Stimulated activated naive CD8-positive, alpha-beta T cell treated with anti-CD3 and anti-CD28 coated beads, Interleukin-15, Interleukin-2, amounts not matched to agents 100 ng/mL and 50 ng/mL, for 24 hours (primary cell): ENCODE data around the gene RPL26.
"Not testable (repeated sequence)": the region's sequence is repeated elsewhere in the genome, so short reads cannot be mapped to it uniquely, and the experiment has no call there.

Source experiments
- H3K27ac Mint-ChIP-seq: one replicate; pipeline ENCODE4 v1.8.0; 2021; ENCODE audit warnings: mild to moderate bottlenecking, mixed read lengths
- H3K27me3 Mint-ChIP-seq: one replicate; pipeline ENCODE4 v1.8.0; 2021; ENCODE audit warnings: mixed read lengths
- H3K36me3 Mint-ChIP-seq: one replicate; pipeline ENCODE4 v1.8.0; 2021; ENCODE audit warnings: low read depth, mixed read lengths
- H3K4me1 Mint-ChIP-seq: one replicate; pipeline ENCODE4 v1.8.0; 2021; ENCODE audit warnings: low read depth, mixed read lengths
- H3K4me3 Mint-ChIP-seq: one replicate; pipeline ENCODE4 v1.8.0; 2021; ENCODE audit warnings: mild to moderate bottlenecking, mixed read lengths
- H3K9me3 Mint-ChIP-seq: one replicate; pipeline ENCODE4 v1.8.0; 2021; ENCODE audit warnings: mixed read lengths

Gene RPL26

DNA sequence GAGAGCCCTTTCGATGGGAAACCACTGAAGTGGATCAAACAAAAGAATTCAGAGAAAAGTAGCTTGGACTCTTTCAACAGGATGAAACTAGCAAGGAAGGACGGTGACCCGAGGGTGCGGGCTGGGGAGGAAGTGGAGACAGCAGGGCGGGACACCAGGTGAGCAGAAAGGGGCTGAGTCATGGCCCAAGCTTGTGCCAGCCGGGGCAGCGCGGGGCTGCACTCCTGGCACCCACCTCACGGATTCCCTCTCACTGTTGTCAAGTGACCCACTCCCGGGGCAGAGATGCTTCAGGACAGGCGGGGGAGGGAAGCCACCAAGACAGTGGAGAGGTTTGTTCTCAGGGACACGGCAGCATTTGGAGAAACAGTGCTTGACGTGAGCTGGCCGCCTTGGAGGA lies 25.4 kb upstream of the RPL26 start:
- Mint-ChIP-seq H3K9me3 (no peaks in the 10 kb centered on the region), H3K27me3 (peaks cover 10% of the 10 kb centered on the region), H3K4me1 (peaks cover 12% of the 10 kb centered on the region), H3K4me3 (no peak overlapping the region), H3K36me3 (no peaks in the 10 kb centered on the region), H3K27ac (no peak overlapping the region)

DNA sequence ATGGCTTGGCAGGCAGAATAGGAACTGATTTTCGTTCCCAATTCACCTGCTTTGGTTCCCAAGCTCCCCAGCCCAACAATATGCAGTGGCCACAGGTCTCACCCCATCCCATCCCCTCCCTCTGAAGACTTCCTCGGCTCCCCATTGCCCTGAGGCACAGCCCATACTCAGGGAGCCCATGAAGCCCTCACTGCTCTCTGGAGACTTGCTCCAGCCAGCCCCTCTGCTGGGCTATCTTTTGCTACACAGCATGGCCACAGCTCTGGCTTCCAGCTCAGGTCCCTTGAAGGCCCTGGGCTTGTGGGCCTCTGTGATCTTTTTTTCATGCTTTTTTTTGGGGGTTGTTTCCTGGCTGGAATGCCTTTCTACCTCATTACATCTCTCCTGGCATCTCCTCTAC lies 23.2 kb upstream of the RPL26 start:
- no peak overlapping the region for H3K4me3 Mint-ChIP-seq
- H3K27ac Mint-ChIP-seq = no peak overlapping the region
- H3K36me3 Mint-ChIP-seq = no peaks in the 10 kb centered on the region
- peaks cover 22% of the 10 kb centered on the region for H3K27me3 Mint-ChIP-seq
- no peaks in the 10 kb centered on the region for H3K9me3 Mint-ChIP-seq
- peaks cover 7% of the 10 kb centered on the region for H3K4me1 Mint-ChIP-seq

DNA sequence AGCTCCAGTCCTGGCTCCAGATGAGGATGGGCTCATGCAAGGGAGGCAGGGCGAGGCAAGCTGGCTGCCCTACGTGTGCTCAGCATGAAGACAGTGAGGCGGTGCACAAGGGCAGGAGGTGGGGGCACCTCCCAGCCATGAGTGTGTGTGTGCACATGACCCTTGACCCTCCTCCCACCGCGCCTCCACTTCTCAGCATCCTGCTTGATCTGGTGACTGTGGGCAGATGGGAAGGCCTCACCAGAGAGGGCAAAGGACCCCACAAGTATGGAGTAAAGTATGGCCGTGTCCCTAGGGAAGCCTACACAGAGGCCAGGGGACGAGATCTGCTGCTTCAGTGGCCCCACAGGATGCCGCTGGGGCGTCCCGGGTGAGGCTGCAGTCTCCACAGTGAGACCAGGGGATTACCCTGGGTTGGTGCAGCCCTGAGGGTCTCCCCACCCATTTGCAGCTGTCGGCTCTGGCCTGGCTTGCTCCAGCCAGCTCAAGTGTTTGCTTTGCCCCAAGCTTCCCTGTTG lies 22.6 kb upstream of the RPL26 start:
- H3K9me3 Mint-ChIP-seq = no peaks in the 10 kb centered on the region
- no peaks in the 10 kb centered on the region for H3K36me3 Mint-ChIP-seq
- no peak overlapping the region for H3K4me3 Mint-ChIP-seq
- peaks cover 27% of the 10 kb centered on the region for H3K27me3 Mint-ChIP-seq
- peaks cover 7% of the 10 kb centered on the region for H3K4me1 Mint-ChIP-seq
- no peak overlapping the region for H3K27ac Mint-ChIP-seq

DNA sequence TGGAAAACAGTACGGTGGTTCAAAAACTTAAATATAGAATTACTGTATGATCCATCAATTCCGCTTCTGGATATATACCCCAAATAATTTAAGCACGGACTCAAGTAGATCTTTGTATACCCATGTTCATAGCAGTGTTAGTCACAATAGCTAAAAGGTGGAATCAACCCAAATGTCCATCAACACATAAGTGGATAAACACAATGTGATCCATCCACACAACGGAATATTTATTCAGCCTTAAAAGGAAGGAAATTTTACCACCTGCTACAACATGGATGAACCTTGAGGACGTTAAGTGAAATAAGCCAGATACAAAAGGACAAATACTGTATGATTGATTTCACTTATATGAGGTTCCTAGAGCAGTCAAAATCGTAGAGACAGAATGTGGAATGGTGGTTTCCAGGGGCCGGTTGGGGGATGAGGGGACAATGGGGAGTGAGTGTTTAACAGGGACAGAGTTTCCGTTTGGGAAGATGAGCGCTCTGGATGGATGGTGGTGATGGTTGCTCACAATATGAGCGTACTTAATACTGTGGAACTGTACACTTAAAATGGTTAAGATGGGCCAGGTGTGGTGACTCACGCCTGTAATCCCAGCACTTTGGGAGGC lies 20.0 kb upstream of the RPL26 start:
- H3K27ac Mint-ChIP-seq = no peak overlapping the region
- H3K27me3 Mint-ChIP-seq = peaks cover 29% of the 10 kb centered on the region
- no peaks in the 10 kb centered on the region for H3K4me1 Mint-ChIP-seq
- no peak overlapping the region for H3K4me3 Mint-ChIP-seq
- no peaks in the 10 kb centered on the region for H3K36me3 Mint-ChIP-seq
- no peaks in the 10 kb centered on the region for H3K9me3 Mint-ChIP-seq

DNA sequence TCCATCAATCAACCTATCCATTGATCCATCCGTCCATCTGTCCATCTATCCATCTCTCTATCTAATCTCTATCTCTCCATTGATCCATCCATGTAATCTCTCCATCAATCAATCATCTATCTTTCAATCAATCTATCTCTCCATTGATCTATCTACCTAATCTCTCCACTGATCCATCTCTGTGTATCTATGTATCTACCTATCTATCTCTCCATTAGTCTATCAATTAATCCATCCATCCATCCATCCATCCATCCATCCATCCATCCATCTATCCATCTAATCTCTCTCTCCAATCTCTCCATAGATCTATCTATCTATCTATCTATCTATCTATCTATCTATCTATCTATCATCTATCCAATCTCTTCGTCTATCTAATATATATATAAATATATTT lies 18.1 kb upstream of the RPL26 start:
- no peaks in the 10 kb centered on the region for H3K36me3 Mint-ChIP-seq
- H3K9me3 Mint-ChIP-seq = no peaks in the 10 kb centered on the region
- no peaks in the 10 kb centered on the region for H3K4me1 Mint-ChIP-seq
- no peak overlapping the region for H3K4me3 Mint-ChIP-seq
- H3K27me3 Mint-ChIP-seq = peaks cover 33% of the 10 kb centered on the region
- no peak overlapping the region for H3K27ac Mint-ChIP-seq

DNA sequence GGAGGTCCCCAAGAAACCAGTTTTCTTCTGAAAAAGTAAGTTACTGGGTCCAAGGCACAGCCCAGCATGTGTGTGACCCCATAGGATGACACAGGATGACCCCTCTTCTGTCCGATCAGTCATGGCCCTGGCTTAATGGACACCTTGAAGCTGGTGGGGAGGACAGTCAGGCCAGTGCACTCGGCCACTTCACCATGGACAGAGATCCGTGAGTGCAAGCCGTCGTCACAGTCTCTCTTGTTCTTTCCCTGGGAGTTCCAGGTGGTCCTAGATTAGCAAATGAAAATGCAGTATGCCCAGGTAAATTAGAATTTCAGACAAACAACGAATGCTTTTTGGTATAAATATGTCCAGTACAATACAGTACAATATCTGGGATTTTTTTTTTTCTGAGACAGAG lies 16.0 kb upstream of the RPL26 start:
- Mint-ChIP-seq H3K27me3 (peaks cover 33% of the 10 kb centered on the region), H3K4me3 (no peak overlapping the region), H3K36me3 (no peaks in the 10 kb centered on the region), H3K4me1 (peaks cover 2% of the 10 kb centered on the region), H3K9me3 (no peaks in the 10 kb centered on the region), H3K27ac (no peak overlapping the region)

DNA sequence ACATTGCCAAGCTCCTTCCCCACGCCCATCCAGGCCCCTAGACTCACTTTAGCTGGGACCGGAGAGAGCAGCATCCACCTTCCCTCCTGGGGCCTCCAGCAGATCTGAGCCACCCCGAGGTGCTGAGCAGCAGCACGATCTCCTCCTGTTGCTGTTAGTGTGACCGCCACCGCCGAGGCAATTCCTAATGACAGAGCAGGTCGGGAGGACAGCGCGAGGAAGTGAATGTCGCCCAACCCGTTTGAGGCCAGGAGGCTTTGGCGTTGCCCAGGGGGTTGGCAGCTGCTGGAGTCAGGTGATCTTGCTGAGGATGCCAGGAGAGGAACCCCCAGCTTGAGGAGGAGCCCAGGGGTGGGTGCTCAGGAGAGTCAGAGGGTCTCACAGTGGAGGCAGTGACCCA lies 14.6 kb upstream of the RPL26 start, which contains the start of gene RNF222:
TSS of gene RNF222 (minus strand) at position 192 of the 400 bp plus-strand sequence. CDS start 4,366 bp downstream, outside the sequence.
- no peaks in the 10 kb centered on the region for H3K9me3 Mint-ChIP-seq
- H3K27me3 Mint-ChIP-seq = peaks cover 29% of the 10 kb centered on the region
- no peaks in the 10 kb centered on the region for H3K36me3 Mint-ChIP-seq
- H3K4me3 Mint-ChIP-seq = no peak within 1 kb of the TSS
- no peak within 1 kb of the TSS for H3K27ac Mint-ChIP-seq
- peaks cover 11% of the 10 kb centered on the region for H3K4me1 Mint-ChIP-seq

DNA sequence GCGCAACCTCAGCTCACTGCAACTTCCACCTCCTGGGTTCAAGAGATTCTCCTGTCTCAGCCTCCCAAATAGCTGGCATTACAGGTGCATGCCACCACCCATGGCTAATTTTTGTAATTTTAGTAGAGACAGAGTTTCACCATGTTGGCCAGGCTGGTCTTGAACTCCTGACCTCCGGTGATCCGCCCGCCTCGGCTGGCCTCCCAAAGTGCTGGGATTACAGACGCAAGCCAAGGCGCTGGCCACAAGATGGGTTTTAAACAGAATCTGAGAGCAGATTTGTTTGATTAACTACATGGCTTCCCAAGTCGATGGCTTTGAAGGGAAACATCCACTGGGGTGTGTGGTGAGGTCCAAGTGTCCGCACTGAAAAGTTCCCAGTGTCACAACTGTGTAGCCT lies 11.5 kb upstream of the RPL26 start:
- H3K4me1 Mint-ChIP-seq = peaks cover 11% of the 10 kb centered on the region
- peaks cover 10% of the 10 kb centered on the region for H3K27me3 Mint-ChIP-seq
- not testable (repeated sequence) for H3K4me3 Mint-ChIP-seq, H3K27ac Mint-ChIP-seq, H3K36me3 Mint-ChIP-seq, H3K9me3 Mint-ChIP-seq

DNA sequence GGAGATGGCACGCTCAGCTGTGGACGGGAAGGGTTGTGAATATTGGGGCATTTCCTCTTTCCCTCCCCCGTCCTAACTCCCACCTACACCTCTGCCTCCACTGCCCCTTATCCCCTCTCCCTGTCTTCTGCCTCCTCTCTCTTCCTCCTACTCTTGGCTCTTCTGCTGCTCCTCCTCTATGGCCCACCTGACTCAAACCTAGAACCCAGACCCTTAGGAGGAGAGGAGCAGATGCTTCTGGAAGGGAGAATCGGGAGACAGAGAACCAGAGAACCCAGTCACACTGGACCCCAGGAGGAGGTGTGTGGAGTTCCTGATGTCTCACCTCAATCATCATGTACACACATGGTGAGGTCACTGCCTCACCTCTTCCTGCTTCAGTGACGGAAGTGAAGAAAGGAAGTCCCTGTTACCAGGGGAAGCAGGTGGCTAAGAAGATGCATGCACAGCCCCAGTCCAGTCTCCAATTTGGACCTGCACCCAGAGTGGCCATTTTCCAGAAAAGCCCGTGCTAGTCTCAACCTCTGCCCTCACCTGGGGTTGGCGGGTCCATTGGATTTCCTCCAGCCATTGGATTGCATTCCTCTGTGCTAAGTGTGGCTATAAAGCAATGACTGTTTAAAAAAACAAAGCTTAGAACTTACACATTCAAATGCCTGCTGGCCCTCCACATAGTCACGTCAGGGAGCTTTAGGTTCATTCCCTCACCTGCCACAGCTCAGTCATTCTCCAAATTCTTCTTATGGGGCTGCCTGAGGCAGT lies 10.7 kb upstream of the RPL26 start:
- peaks cover 10% of the 10 kb centered on the region for H3K27me3 Mint-ChIP-seq
- no peaks in the 10 kb centered on the region for H3K36me3 Mint-ChIP-seq
- H3K9me3 Mint-ChIP-seq = no peaks in the 10 kb centered on the region
- H3K4me1 Mint-ChIP-seq = peaks cover 11% of the 10 kb centered on the region
- no peak overlapping the region for H3K4me3 Mint-ChIP-seq
- peak overlapping the region; percentile 49 for H3K27ac Mint-ChIP-seq

DNA sequence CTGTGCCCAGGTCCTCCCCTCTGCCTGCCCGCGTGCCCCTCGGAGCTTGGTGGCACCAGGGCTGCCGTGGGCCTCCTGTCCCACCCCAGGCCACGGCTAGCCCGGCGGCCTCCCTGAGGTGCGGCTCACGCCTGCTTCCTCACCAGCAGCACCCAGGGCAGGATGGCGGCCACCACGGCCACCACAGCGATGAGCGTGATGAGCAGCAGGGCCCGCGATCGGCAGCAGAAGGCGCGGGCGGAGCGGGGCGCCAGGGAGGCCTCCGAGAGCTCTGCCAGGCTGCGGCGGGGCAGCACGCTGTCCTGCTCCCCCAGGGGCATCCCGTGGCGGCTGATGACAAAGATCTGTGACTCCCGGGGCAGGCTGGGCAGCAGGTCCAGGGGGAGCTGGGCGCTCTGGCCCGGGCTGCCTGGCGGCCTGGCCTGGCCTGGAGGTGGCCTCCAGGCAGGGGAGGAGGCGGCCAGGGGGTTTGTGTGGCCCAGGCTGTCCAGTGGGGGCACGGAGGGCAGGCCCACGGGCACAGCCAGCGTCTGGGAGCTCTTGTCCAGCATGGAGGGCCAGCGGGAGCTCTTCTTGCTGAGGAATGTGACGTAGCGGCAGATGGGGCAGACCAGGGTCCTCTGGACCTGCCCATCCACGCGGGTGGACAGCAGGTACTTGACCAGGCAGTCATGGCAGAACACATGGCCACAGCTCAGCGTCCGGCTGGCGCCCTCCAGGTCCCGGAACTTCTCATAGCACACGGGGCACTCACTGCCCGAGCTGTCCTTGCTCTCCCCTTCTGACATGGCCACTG lies 9.9 kb upstream of the RPL26 start:
- Mint-ChIP-seq H3K4me3 (no peak overlapping the region), H3K36me3 (no peaks in the 10 kb centered on the region), H3K9me3 (no peaks in the 10 kb centered on the region), H3K27me3 (peaks cover 3% of the 10 kb centered on the region), H3K27ac (no peak overlapping the region), H3K4me1 (peaks cover 11% of the 10 kb centered on the region)

DNA sequence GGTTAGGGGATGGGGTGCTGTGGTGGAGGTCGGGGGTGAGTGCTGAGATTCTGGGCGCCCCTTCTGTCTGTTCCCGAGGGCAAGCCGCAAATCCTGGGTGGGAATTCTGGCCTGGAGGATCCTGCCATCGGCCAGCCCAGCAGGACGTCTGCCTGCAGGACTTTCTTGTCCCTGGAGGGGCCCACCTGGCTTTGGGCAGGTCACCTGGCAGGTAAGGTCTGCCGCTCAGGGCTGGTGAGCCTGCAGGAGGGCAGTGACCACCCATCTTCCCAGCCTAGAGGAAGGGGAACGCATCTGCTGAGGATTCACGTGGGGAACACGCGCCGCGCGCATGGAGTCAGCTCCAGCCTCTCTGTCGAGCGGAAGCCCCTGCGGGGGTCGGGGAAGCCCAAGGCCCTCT lies 9.3 kb upstream of the RPL26 start:
- H3K9me3 Mint-ChIP-seq = no peaks in the 10 kb centered on the region
- peaks cover 16% of the 10 kb centered on the region for H3K4me1 Mint-ChIP-seq
- no peaks in the 10 kb centered on the region for H3K27me3 Mint-ChIP-seq
- H3K27ac Mint-ChIP-seq = no peak overlapping the region
- H3K36me3 Mint-ChIP-seq = no peaks in the 10 kb centered on the region
- H3K4me3 Mint-ChIP-seq = no peak overlapping the region

DNA sequence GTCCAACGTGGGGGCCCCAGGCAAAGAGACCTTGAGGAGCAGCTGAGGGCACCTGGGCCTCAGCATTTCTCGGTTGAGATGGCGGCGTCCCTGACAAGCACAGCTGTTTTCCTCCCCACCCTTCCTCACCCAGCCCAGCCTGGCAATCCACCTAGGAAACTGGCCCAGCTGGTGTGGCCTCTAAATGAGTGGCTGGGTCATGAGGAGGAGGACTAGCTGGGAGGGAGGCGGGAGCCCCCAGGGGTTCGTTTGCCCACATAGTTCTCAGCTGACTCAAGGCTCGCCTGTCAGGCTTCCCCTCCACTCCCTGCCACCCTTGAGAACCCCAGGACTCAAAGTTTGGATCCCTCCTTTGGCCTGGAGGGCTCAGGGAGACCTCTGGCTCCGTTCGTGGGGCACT lies 8.7 kb upstream of the RPL26 start:
- no peaks in the 10 kb centered on the region for H3K27me3 Mint-ChIP-seq
- no peak overlapping the region for H3K27ac Mint-ChIP-seq
- peaks cover 16% of the 10 kb centered on the region for H3K4me1 Mint-ChIP-seq
- H3K36me3 Mint-ChIP-seq = no peaks in the 10 kb centered on the region
- no peaks in the 10 kb centered on the region for H3K9me3 Mint-ChIP-seq
- no peak overlapping the region for H3K4me3 Mint-ChIP-seq

DNA sequence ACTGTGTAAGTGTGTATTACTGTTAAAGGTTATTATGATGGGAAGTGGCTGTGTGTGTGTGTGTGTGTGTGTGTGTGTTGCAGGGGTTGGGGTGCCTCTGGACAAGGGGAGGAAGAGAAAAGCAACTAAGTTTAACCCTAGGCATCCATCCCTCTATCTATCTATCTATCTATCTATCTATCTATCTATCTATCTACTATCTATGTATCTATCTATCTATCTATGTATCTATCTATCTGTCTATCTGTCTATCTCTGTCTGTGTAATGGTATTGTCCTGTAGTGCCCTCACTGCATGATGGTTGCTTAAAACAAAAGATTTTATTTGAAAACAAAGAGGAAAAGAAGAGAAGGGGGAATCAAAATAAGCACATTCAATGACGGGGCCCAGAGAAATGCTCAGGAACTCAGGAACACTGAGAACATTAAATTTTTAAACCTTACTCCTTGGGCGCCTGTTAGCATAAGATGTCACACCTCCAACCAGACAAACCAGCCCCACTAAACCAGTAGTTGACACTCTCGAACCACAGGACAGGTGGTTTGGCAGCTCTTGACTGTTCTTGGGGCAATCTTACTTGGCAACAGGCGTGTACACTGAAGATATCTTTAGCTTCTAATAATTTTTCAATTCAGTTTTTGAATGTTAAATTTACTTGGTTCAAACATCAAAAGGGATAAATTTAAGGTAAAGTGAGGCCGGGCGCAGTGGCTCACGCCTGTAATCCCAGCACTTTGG lies 5.1 kb upstream of the RPL26 start:
- Mint-ChIP-seq H3K27ac (peak overlapping the region; percentile 16), H3K9me3 (no peaks in the 10 kb centered on the region), H3K36me3 (peaks cover 1% of the 10 kb centered on the region), H3K27me3 (no peaks in the 10 kb centered on the region), H3K4me1 (peaks cover 20% of the 10 kb centered on the region), H3K4me3 (no peak overlapping the region)

DNA sequence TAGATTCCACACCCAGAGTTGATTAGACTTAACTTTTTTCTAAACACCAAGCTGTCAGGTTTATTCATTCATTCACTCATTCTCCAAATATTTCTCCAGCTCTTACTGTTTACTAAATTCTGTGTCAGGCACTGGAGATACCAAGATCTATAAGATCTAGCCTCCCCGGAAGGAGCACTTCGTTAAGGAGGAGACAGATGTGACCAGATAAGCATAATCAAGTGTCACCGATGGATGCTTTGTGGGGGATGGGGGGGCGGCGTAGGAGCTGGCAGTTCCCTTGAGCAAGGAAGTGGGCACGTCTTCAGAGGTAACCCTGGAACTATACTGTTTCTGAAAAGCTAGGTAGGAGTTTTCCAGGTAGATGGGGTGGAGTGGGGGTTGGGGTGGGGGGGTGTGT lies 3.8 kb upstream of the RPL26 start:
- peaks cover 26% of the 10 kb centered on the region for H3K4me1 Mint-ChIP-seq
- no peaks in the 10 kb centered on the region for H3K9me3 Mint-ChIP-seq
- H3K4me3 Mint-ChIP-seq = no peak overlapping the region
- peaks cover 14% of the 10 kb centered on the region for H3K36me3 Mint-ChIP-seq
- H3K27ac Mint-ChIP-seq = no peak overlapping the region
- no peaks in the 10 kb centered on the region for H3K27me3 Mint-ChIP-seq
